Activated T-helper 1 cell treated with Interleukin-2 at 50 U/mL for 16 hours (primary cell): Measurements from ENCODE around the gene CAPZB.

Experiments used
- DNase-seq: peaks from one replicate; pipeline ENCODE4 v3.0.0-alpha.2; 2020; ENCODE audit warnings: low read depth

The CAPZB gene

GRCh38 chr1:19367584-19368041 is 117.7 kb downstream of the CAPZB start:
- no peak for DNase-seq

GRCh38 chr1:19366599-19367536 is 118.5 kb downstream of the CAPZB start:
- DNase-seq: no peak

- no peak for DNase-seq
These were observed 119.6 kb downstream of the CAPZB start for GRCh38 chr1:19365721-19366120.

GRCh38 chr1:19363536-19364152 is 121.7 kb downstream of the CAPZB start:
- no peak for DNase-seq

GRCh38 chr1:19361611-19362147 is 123.7 kb downstream of the CAPZB start:
- DNase-seq: no peak

- no peak for DNase-seq
These were observed 124.3 kb downstream of the CAPZB start for GRCh38 chr1:19360843-19361610.

- no peak for DNase-seq
These were observed 124.9 kb downstream of the CAPZB start for GRCh38 chr1:19360432-19360831.

- no peak for DNase-seq
These were observed 125.3 kb downstream of the CAPZB start for GRCh38 chr1:19360016-19360415.

- DNase-seq: no peak
These were observed 126.0 kb downstream of the CAPZB start for GRCh38 chr1:19359357-19359756.

GRCh38 chr1:19358710-19359109 is 126.6 kb downstream of the CAPZB start:
- DNase-seq: no peak

GRCh38 chr1:19357299-19357986 is 127.9 kb downstream of the CAPZB start:
- no peak for DNase-seq

- no peak for DNase-seq
These were observed 129.1 kb downstream of the CAPZB start for GRCh38 chr1:19356266-19356665.

GRCh38 chr1:19354531-19354981 is 130.8 kb downstream of the CAPZB start:
- no peak for DNase-seq

GRCh38 chr1:19353596-19353995 is 131.7 kb downstream of the CAPZB start:
- no peak for DNase-seq

- DNase-seq: no peak
These were observed 132.5 kb downstream of the CAPZB start for GRCh38 chr1:19352839-19353238.

GRCh38 chr1:19351873-19352272 is 133.5 kb downstream of the CAPZB start:
- DNase-seq: no peak

GRCh38 chr1:19350566-19350965 is 134.8 kb downstream of the CAPZB start:
- no peak for DNase-seq

- no peak for DNase-seq
These were observed 135.3 kb downstream of the CAPZB start for GRCh38 chr1:19349999-19350398.

GRCh38 chr1:19348441-19349198 is 136.7 kb downstream of the CAPZB start:
- DNase-seq: no peak

- no peak for DNase-seq
These were observed 137.7 kb downstream of the CAPZB start for GRCh38 chr1:19347533-19348172.
